OCI-LY7 (cell line): ENCODE results near the gene RNF186. TPM values are rescaled to one million over a fixed set of nuclear protein-coding genes. Genes with fewer than 3 reads are reported as not detected.
A peak's percentile ranks its signal among the peaks of the same experiment; 100 is the strongest.

ENCODE experiments used
- BruUV-seq: library from RNA; stranded (reverse); fragments of 400-500 nt; replicated peaks from 2 replicates; lab custom pipeline; 2021; lab: Mats Ljungman, UMichigan
- CTCF ChIA-PET: fragments of 300-600 bp; sonication (Branson Sonifier 250); formaldehyde crosslinking; loops from one replicate; lab custom pipeline; 2022; ENCODE audit warnings: antibody characterized with exemption; ENCODE audit not compliant: unreplicated experiment; lab: Charles Lee
- POLR2A ChIA-PET: fragments of 300-600 bp; sonication (Branson Sonifier 250); formaldehyde crosslinking; loops from one replicate; lab custom pipeline; 2022; ENCODE audit warnings: antibody characterized with exemption; lab: Charles Lee
- DNase-seq: peaks from one replicate; pipeline ENCODE4 v3.0.0-alpha.2; 2015; ENCODE audit warnings: low spot score
- H2AFZ ChIP-seq: fragments of 200-600 bp; sonication (generic), shearing (Covaris generic); 2 replicates; pipeline ENCODE4 v1.6.1; 2014; ENCODE audit warnings: mild to moderate bottlenecking, antibody characterized with exemption, low read length, moderate library complexity
- H3K27ac ChIP-seq: fragments of 200-600 bp; sonication (generic); 2 replicates; pipeline ENCODE4 v1.5.1; 2014; ENCODE audit warnings: mixed run types, low read depth, mild to moderate bottlenecking, moderate library complexity, low read length, inconsistent platforms; ENCODE audit not compliant: poor library complexity, severe bottlenecking
- H3K36me3 ChIP-seq: fragments of 200-600 bp; sonication (generic); 2 replicates; pipeline ENCODE4 v1.6.1; 2014; ENCODE audit warnings: mild to moderate bottlenecking, antibody characterized with exemption, low read length, moderate library complexity, mixed read lengths; ENCODE audit not compliant: insufficient read depth
- H3K4me1 ChIP-seq: fragments of 200-600 bp; sonication (generic); 2 replicates; pipeline ENCODE4 v1.5.1; 2014; ENCODE audit warnings: mild to moderate bottlenecking, low read length; ENCODE audit not compliant: insufficient read depth, poor library complexity, severe bottlenecking
- H3K4me2 ChIP-seq: fragments of 200-600 bp; sonication (generic); 2 replicates; pipeline ENCODE4 v1.6.1; 2014; ENCODE audit warnings: mild to moderate bottlenecking, low read length
- H3K4me3 ChIP-seq: fragments of 200-600 bp; sonication (generic); 2 replicates; pipeline ENCODE4 v1.5.1; 2014; ENCODE audit warnings: mild to moderate bottlenecking, low read depth, low read length; ENCODE audit not compliant: poor library complexity, severe bottlenecking
- H3K79me2 ChIP-seq: fragments of 200-600 bp; sonication (generic); 2 replicates; pipeline ENCODE4 v1.6.1; 2016; ENCODE audit warnings: low read depth, mild to moderate bottlenecking, low read length, moderate library complexity, mixed read lengths; ENCODE audit not compliant: insufficient read depth
- H3K9me2 ChIP-seq: fragments of 200-600 bp; sonication (generic); 2 replicates; pipeline ENCODE4 v1.6.1; 2016; ENCODE audit warnings: mild to moderate bottlenecking, low read length, mixed read lengths; ENCODE audit not compliant: insufficient read depth
- H3K9me3 ChIP-seq: fragments of 200-600 bp; sonication (generic); 2 replicates; pipeline ENCODE4 v1.6.1; 2014; ENCODE audit warnings: mild to moderate bottlenecking, mixed run types, low read length, mixed read lengths
- H4K20me1 ChIP-seq: fragments of 200-600 bp; sonication (generic); 2 replicates; pipeline ENCODE4 v1.6.1; 2014; ENCODE audit warnings: mild to moderate bottlenecking, antibody characterized with exemption, low read length, moderate library complexity, mixed read lengths; ENCODE audit not compliant: insufficient read depth
- EZH2phosphoT487 ChIP-seq: fragments of 200-600 bp; sonication (generic); IDR thresholded peaks from 2 replicates; pipeline ENCODE4 v1.6.1; 2018; ENCODE audit warnings: low read depth, borderline replicate concordance, mild to moderate bottlenecking, mixed run types, antibody characterized with exemption, low read length, moderate library complexity, mixed read lengths
- intact Hi-C: fragments of 100-400 bp; cut with micrococcal nuclease; formaldehyde crosslinking; loops from one replicate; pipeline ENCODE4 v1.10.0; 2022; ENCODE audit not compliant: unreplicated experiment
- total RNA-seq, 2 experiments: library from RNA; depleted of rRNA in 1 of 2; stranded (reverse); fragments of >200 nt in 1 of 2; shearing (Covaris generic) in 1 of 2; gene quantifications; 2 replicates each; pipeline ENCODE4 v1.2.3, GENCODE V29; 2014 to 2022
- TF ChIP-seq, protein P1 (sequence below): fragments of 200-600 bp; sonication (generic); conservative IDR thresholded peaks from 2 replicates; pipeline ENCODE4 v1.5.1; 2014; ENCODE audit warnings: mild to moderate bottlenecking, antibody characterized with exemption, low read length, moderate library complexity, mixed read lengths

The RNF186 gene
- total RNA-seq, 2 experiments from 2014 or later = not detected

DNA sequence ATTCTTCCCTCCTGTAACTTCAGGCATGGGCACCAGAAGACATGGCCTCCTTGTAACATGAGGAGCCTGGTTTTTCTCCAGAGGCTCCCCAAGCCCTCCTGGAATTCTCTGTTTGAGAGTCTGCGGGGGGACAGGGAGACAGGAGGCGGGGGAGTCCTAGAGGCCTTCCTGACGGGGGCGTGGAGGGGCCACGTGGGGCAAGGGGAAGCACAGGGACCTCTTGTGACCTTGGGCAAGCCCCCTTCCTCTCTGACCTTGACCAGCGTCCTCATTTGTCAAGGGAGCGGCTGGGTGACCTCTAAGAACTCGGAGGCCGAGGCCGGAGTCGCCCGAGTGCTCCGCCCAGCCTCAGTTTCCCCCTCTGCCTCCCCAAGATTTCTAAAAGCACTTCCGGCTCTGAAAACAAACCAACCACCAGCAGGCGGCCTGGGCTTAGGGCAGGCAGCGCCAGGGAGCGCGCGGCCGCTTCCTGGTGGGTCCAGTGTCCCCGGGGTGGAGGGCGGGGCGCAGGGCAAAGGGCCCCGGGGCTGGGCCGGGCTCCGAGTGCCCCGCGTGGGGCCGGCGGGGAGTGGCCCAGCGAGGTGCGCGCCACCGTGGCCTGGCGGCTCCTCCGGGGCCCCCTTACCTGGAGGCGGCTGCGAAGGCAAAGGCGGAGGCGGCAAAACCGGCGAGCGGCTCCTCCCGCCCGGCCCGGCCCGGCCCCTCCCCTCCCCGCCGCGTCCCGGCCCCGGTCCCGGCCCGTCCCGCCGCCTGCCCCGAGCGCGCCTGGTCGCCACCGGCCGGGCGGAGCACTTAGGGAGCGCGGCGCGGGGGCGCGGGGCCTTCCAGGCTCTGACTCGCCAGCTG lies 15.6 kb downstream of the RNF186 start, which contains the start of gene TMCO4:
TMCO4 (minus strand) TSS at position 687 of the 846 bp plus-strand sequence. CDS start 19,158 bp downstream, outside the sequence.
- ChIA-PET POLR2A (no interaction called here), CTCF (no interaction called here)
- peak; percentile 27 for DNase-seq
- TSS peak; percentile 59 for BruUV-seq
- intact Hi-C loops = loop anchor here (2.0 kb wide), 1 partner anchor 15 kb away; the partner anchor contains the start of gene RNF186
- Histone ChIP-seq H3K4me1 (peaks cover 12% of the 10 kb centered on the region), H3K4me2 (peak within 1 kb of the TSS; percentile 65), H3K4me3 (peak within 1 kb of the TSS; percentile 46), H4K20me1 (no peaks in the 10 kb centered on the region), H2AFZ (peak within 1 kb of the TSS; percentile 74; the same call in 1 of the 2 replicates), H3K27ac (no peak within 1 kb of the TSS), H3K36me3 (no peaks in the 10 kb centered on the region), H3K79me2 (no peaks in the 10 kb centered on the region), H3K9me3 (no peaks in the 10 kb centered on the region), H3K9me2 (no peaks in the 10 kb centered on the region)
- TF ChIP-seq, protein P1, sequence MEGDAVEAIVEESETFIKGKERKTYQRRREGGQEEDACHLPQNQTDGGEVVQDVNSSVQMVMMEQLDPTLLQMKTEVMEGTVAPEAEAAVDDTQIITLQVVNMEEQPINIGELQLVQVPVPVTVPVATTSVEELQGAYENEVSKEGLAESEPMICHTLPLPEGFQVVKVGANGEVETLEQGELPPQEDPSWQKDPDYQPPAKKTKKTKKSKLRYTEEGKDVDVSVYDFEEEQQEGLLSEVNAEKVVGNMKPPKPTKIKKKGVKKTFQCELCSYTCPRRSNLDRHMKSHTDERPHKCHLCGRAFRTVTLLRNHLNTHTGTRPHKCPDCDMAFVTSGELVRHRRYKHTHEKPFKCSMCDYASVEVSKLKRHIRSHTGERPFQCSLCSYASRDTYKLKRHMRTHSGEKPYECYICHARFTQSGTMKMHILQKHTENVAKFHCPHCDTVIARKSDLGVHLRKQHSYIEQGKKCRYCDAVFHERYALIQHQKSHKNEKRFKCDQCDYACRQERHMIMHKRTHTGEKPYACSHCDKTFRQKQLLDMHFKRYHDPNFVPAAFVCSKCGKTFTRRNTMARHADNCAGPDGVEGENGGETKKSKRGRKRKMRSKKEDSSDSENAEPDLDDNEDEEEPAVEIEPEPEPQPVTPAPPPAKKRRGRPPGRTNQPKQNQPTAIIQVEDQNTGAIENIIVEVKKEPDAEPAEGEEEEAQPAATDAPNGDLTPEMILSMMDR = 0 out of 2 replicates have a peak, but pooled peaks have one; percentile 14
- no peak for TF ChIP-seq EZH2phosphoT487

DNA sequence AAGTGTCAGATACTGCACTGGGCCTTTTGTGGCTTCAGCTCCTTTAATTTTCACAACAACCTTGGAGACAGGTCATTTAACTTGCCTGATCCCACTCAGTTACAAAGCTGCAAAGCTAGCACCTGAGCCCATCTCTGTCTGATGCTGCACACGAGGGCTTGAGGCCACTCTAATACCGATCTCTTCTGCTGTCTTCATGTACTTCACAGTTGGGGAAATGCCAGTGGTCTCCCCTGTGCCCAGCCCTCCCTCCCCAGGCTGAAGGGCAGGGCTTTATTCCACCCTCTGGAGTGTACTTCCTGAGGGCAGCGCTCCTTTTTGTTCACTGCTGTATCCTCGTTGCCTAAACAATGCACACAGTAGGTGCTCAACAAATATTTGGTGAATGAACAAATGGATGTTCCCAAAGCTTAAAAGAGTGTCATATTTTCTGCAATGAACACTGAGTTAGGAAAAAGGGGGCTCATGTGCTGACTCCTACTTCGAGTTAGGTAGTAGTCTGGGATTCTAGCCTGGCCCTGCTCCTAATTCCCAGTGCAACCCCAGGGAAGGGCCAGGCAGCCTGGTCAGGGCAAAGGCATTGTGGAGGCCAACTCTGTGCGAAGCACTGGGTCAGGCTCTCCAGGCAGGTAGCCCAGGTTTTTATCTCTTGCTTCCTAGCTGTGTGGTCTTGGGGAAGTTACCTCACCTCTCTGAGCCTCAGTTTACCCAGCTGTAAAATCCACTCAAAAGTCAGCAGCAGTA lies 16.4 kb downstream of the RNF186 start:
- no peak for TF ChIP-seq EZH2phosphoT487
- TF ChIP-seq, protein P1 = no peak
- intact Hi-C loops = no loop called here
- BruUV-seq = no TSS peak
- CTCF ChIA-PET = no interaction called here
- POLR2A ChIA-PET = interaction anchor here (0.6 to 0.8 kb wide), 2 partner anchors 8 to 16 kb away, joined by 3 to 5 read pairs; partner anchors contain the start of gene RNF186
- Histone ChIP-seq H3K27ac (no peak overlapping the region), H3K4me3 (no peak overlapping the region), H3K79me2 (no peaks in the 10 kb centered on the region), H3K4me2 (peak overlapping the region; percentile 62; the same call in 1 of the 2 replicates), H3K36me3 (no peaks in the 10 kb centered on the region), H3K4me1 (peaks cover 12% of the 10 kb centered on the region), H4K20me1 (no peaks in the 10 kb centered on the region), H2AFZ (peak overlapping the region; percentile 69; the same call in 1 of the 2 replicates), H3K9me3 (no peaks in the 10 kb centered on the region), H3K9me2 (no peaks in the 10 kb centered on the region)
- no peak for DNase-seq
